Measurements from ENCODE around the gene SETD1A.

DNA sequence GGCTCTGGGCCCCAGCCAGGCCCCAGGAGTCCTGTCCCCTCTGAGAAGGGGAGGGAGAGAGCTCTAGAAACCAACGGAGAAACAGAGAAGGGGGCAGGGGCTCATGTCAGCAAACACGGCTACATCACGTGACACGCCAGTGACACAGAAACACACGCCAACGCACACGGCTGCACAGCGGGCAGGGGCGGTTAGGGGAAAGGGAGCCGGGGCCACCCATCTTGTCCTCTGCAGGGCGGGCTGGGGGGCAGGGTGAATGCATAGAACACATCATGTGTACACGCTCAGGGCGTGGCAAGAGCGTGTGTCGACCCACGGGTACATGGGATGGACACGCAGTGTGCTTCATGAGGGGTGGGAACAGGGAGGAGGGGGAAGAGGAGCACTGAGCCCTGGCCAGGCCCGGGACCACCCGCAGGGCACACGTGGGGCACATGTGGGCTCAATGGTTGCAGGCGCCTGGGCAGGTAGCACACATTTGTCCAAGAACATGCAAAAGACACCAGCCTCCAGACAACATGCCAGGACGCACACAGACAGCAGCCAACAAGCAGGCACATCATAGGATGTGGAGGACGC lies 32.0 kb downstream of the SETD1A start:
- no peak for TF ChIP-seq EP300 (IDR thresholded peaks at IDR 0.05)
- TF ChIP-seq, protein P1, sequence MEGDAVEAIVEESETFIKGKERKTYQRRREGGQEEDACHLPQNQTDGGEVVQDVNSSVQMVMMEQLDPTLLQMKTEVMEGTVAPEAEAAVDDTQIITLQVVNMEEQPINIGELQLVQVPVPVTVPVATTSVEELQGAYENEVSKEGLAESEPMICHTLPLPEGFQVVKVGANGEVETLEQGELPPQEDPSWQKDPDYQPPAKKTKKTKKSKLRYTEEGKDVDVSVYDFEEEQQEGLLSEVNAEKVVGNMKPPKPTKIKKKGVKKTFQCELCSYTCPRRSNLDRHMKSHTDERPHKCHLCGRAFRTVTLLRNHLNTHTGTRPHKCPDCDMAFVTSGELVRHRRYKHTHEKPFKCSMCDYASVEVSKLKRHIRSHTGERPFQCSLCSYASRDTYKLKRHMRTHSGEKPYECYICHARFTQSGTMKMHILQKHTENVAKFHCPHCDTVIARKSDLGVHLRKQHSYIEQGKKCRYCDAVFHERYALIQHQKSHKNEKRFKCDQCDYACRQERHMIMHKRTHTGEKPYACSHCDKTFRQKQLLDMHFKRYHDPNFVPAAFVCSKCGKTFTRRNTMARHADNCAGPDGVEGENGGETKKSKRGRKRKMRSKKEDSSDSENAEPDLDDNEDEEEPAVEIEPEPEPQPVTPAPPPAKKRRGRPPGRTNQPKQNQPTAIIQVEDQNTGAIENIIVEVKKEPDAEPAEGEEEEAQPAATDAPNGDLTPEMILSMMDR (IDR thresholded peaks at IDR 0.05), result no peak
- TF ChIP-seq POLR2AphosphoS5 (IDR thresholded peaks at IDR 0.05), result no peak

Data from upper lobe of left lung (tissue), 4 donors.